Left colon (tissue), 2 donors: ENCODE results near the gene SPIRE1. TPM values are rescaled to one million over a fixed set of nuclear protein-coding genes. Genes with fewer than 3 reads are reported as not detected.

ENCODE experiments used
- ATAC-seq: fragments of 200-7000 bp; cut with Tn5 transposase; one replicate; pipeline ENCODE4 v1.9.1; 2020; ENCODE audit warnings: mild to moderate bottlenecking, moderate library complexity
- DNase-seq, 2 donors: peaks; one replicate each; pipeline ENCODE4 v3.0.0-alpha.2; 2020
- intact Hi-C, 2 donors: fragments of 100-400 bp; cut with DNase I in 1 of 2; cut with micrococcal nuclease in 1 of 2; formaldehyde crosslinking; loops; one replicate each; pipeline versions ENCODE4 v1.11.2 to v1.14.0; 2022; cut with DNase I, micrococcal nuclease
- total RNA-seq, 2 donors: library from RNA; stranded (reverse); fragmentation: NEBNext Ultra II Directional; extraction: Animal tissue kit (Norgen Biotek cat#: 25700); gene quantifications; one replicate each; pipeline ENCODE4 v1.2.1, GENCODE V29; 2021
- donor health status: DM: no; HTN: no; CAD: no.
- donor health status: DM: yes; HTN: yes; CAD: no.

The SPIRE1 gene
- total RNA-seq, 2 donors from 2014 or later = 5.0 to 13.3 TPM

DNA sequence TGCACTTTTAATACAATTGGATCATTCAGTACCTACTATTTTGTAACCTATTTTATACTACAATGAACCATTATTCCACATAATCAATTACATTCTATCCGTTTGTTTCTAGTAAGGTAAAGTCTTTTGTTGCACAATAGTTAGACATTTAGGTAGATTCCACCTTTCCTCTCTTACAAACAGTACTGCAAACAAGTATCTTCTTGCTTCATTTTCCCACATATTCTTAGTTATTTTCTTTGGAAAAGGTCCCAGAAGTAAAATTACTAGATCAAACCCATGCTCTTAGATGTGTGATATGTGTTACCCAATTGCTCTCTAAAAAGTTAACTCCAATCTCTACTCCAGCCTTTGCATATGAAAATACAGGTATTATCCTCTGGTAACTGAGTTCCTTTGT is 49.6 kb downstream of the SPIRE1 start:
- intact Hi-C loops = no loop called here
- DNase-seq (no peak), ATAC-seq (no peak)

DNA sequence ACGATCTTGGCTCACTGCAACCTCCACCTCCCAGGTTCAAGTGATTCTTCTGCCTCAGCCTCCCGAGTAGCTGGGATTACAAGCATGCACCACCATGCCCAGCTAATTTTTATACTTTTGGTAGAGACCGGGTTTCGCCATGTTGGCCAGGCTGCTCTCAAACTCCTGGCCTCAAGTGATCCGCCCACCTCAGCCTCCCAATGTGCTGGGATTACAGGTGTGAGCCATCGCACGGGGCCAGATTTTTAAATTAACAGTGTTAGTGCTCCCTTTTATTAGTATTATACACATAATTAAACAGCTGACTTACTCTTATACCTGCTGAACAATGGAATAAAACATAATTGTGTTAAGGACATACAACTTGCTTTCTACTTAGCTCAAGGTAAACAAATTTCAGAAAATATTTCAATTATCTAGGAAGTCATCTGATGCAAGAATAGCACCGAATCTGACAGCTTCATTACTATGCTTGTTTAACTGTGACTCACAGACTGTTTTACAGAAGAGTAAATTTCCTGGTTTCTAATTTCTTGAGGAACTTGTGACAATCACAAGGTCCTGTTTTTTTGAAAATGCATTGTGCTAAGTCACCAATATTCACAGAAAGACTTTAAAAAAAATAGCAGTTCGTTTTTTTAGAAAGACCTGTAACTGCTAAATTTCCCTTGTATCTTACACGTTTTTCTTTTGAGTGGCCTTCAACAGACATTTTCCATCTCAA is 51.2 kb downstream of the SPIRE1 start:
- intact Hi-C loops = no loop called here
- peak; percentile 37 for ATAC-seq

DNA sequence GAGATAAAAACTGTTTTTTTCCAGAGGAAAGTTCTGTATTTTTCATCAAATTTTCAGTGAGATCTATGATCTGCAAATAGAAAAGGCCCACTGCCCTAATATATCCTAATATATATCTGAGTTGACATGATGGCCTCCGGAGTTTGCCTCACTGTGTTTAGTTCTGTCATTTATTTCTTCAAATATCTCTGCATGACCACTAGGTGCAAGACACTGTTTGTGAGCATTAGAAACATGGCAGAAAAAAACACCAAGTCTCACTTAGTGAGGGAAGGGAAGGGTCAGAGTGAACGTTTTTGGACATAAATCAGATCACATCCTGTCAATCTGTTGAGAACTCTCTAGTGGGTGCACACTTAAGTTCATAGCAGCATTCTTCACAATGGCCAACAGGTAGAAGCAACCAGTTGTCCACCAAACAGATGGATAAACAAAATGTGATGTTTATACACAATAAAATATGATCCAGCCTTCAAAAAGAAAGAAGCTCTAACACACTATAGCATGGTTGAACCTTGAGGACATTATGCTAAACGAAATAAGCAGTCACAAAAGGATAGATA is 53.4 kb downstream of the SPIRE1 start:
- DNase-seq (no peak), ATAC-seq (no peak)
- intact Hi-C loops = no loop called here

More for the DNA sequence above, 51.2 kb downstream of the SPIRE1 start:
- DNase-seq = no peak

DNA sequence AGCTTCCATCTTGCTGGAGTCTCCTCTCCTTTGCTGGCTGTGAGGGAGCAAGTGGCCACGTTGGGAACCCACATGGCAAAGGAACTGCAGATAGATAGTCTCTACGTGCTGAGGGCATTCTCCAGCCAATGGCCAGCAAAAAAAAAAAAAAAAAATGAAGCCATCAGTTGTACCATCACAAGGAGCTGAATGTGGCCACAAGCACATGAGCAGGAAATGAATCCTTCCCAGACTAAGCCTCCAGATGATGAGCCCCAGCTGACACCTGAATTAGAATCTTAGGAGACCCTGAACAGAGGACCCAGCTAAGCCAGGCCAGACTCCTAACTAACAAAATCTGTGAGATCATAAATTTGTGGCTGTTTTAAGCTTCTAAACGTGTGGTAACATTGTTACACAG is 57.9 kb downstream of the SPIRE1 start:
- intact Hi-C loops = no loop called here
- no peak for ATAC-seq
- no peak for DNase-seq

GRCh38 chr18:12599543-12599942 is 58.4 kb downstream of the SPIRE1 start:
- peak; percentile 26 for ATAC-seq
- intact Hi-C loops = no loop called here
- DNase-seq = no peak

DNA sequence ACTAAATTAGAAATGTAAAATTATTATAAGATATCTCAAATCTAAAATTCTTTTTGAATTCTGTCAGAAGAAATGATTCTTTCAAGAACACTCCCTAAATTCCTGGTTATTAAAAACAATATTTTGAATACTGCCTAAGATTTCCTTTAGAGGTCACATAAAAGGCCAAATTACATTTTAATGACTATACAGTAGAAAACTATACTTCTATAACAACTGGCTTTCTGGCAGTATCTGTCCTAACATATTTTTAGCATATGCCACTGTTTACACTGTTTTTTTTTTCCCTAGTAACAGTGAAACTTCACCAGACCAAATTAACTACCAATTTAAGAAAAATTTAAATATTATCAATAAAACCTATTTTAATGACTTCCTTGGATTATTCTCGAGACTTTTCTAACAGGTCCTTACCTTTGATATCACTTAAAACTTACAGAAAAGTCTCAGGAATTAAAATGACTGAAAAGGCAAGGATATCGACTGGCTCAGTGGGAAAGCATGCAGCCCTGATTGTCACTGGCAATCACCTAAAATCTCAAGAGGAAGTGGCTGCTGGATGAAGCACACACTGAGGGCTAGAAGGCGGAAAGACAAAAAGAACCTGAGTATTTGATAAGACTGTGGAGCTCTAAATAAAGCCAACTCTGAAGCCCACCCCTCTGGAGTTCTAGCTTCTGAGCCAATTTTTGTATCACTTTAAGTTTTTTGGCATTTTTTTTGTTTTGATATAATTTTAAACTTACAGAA is 59.6 kb downstream of the SPIRE1 start:
- ATAC-seq = no peak
- intact Hi-C loops = no loop called here

DNA sequence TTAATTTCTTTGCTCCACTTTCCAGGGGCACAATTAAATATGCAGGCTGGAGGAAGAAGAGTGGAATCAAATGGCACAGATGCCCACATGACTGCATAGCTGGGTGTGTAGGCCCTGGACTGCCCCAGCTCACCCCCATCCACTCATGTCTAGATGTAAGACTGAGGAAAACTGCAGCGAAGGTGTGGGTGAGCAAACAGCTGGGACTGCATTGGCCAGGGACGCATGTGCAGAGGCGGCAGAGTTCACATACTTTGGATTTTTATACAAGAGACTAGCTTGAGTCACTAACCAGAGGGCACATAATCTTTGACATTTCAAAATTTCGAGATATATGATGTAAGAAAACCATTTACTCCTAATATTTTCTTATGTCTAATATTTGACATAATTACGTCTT is 60.1 kb downstream of the SPIRE1 start:
- no peak for ATAC-seq
- intact Hi-C loops = no loop called here
- DNase-seq = no peak

More for the DNA sequence above, 59.6 kb downstream of the SPIRE1 start:
- DNase-seq = no peak

- intact Hi-C loops = no loop called here
- DNase-seq (no peak), ATAC-seq (no peak)
Observed at GRCh38 chr18:12595571-12596255, 62.2 kb downstream of the SPIRE1 start.

GRCh38 chr18:12593866-12594265 is 64.0 kb downstream of the SPIRE1 start:
- intact Hi-C loops = no loop called here
- DNase-seq (no peak), ATAC-seq (no peak)

- ATAC-seq (no peak), DNase-seq (no peak)
- intact Hi-C loops = no loop called here
Observed at GRCh38 chr18:12592597-12593127, 65.2 kb downstream of the SPIRE1 start.

- intact Hi-C loops = no loop called here
Observed at GRCh38 chr18:12589448-12589847, 68.5 kb downstream of the SPIRE1 start.

GRCh38 chr18:12586956-12587355 is 71.0 kb downstream of the SPIRE1 start:
- intact Hi-C loops = no loop called here
- no peak for DNase-seq
- no peak for ATAC-seq

More at GRCh38 chr18:12589448-12589847, 68.5 kb downstream of the SPIRE1 start:
- ATAC-seq = no peak
- no peak for DNase-seq

GRCh38 chr18:12585218-12585617 is 72.7 kb downstream of the SPIRE1 start:
- intact Hi-C loops = no loop called here
- no peak for ATAC-seq
- DNase-seq = no peak

- ATAC-seq (no peak), DNase-seq (no peak)
- intact Hi-C loops = no loop called here
Observed at GRCh38 chr18:12580630-12581342, 77.1 kb downstream of the SPIRE1 start.

GRCh38 chr18:12579775-12580174 is 78.1 kb downstream of the SPIRE1 start:
- DNase-seq = no peak
- intact Hi-C loops = no loop called here
- no peak for ATAC-seq

DNA sequence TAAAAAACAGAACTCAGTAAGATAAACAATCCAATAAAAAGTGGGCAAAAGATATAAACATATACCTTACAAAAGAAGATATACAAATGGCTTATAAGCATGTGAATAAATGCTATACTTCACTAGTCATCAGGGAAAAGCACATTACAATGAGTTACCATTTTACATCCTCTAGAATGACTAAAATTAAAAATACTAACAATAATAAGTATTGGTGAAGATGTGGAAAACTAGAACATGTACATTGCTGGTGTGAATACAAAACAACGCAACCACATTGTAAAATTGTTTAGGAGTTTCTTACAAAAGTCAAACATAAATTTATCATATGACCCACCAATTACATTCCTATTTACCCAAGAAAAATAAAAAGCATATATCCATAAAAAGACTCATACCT is 80.1 kb downstream of the SPIRE1 start:
- intact Hi-C loops = no loop called here
- DNase-seq = no peak
- no peak for ATAC-seq

DNA sequence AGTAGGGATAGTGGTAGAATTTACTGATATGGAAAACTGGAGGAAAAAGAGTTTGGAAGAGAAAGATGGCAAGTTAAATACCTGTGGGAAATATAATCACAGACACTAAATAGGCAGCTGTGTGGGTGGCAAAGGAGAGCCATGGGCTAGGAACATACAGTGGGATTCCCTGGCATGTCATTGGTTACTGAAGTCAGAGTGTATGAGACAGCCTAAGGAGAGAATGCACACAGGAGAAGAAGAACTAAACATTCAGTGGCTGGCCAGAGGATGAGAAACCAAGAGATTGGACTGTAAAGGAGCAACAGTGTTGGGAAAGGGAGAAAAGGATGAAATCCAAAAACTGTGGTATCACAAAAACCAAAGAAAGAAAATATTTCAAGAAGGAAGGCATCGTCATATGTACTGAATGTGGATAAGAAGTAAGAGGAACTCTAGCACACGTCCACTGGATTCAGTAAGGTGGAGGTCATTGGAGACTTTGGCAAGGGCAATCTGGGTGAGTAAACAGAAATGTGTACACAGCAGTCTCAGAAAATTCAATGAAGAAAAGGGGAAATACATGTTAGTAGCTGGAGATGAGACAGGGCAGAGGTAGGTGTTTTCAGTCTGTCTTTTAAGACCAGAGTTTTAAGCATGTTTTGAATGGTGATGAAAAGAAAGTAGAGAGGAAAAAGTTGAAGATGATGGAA is 83.3 kb downstream of the SPIRE1 start:
- intact Hi-C loops = no loop called here
- DNase-seq = no peak
- ATAC-seq = peak; percentile 35

DNA sequence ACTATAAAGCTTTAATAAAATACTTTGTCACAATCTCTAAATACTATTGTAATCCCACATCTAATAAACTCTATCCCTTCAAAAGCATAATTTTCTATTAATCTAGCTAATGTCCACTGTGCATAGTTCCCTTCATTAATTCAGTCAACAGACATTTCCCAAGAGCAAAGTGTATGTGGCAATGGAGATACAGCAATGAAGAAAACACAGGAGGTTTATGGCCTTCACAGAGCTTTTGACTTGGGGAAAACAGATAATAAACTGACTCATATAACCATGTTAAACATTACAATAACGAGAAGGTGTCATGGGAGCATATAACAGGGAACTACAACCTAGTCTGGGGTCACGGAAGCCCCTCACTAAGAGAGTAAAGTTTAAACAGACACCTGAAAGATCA is 86.3 kb downstream of the SPIRE1 start:
- intact Hi-C loops = no loop called here
- ATAC-seq (peak; percentile 47), DNase-seq (no peak)
